Endodermal cell (in vitro differentiated cells): Measurements from ENCODE around the gene GOLT1B. TPM values are rescaled to one million over a fixed set of nuclear protein-coding genes. Genes with fewer than 3 reads are reported as not detected.

Experiments used
- DNase-seq: peaks from one replicate; pipeline ENCODE4 v3.0.0-alpha.2; 2017
- H3K27ac ChIP-seq: 2 replicates; pipeline ENCODE4 v1.5.1; 2013; ENCODE audit warnings: mild to moderate bottlenecking, low read depth, low read length, moderate library complexity
- H3K27me3 ChIP-seq: 2 replicates; pipeline ENCODE4 v1.6.1; 2013; ENCODE audit warnings: mild to moderate bottlenecking, low read length, moderate library complexity; ENCODE audit not compliant: insufficient read depth, control insufficient read depth, poor library complexity, severe bottlenecking
- H3K36me3 ChIP-seq: 2 replicates; pipeline ENCODE4 v1.7.0; 2013; ENCODE audit warnings: mild to moderate bottlenecking, low read length, moderate library complexity; ENCODE audit not compliant: control insufficient read depth, insufficient read depth
- H3K4me1 ChIP-seq: one replicate; pipeline ENCODE4 v1.7.0; 2013; ENCODE audit warnings: low read length; ENCODE audit not compliant: control insufficient read depth, insufficient read depth
- H3K4me3 ChIP-seq: 2 replicates; pipeline ENCODE4 v1.5.1; 2013; ENCODE audit warnings: mild to moderate bottlenecking, low read length, moderate library complexity
- H3K9ac ChIP-seq: 2 replicates; pipeline ENCODE4 v1.6.1; 2013; ENCODE audit warnings: mild to moderate bottlenecking, low read length, moderate library complexity; ENCODE audit not compliant: poor library complexity, severe bottlenecking; ENCODE audit errors: extremely low read depth
- H3K9me3 ChIP-seq: 2 replicates; pipeline ENCODE4 v1.6.1; 2013; ENCODE audit warnings: mild to moderate bottlenecking, low read length, moderate library complexity; ENCODE audit not compliant: control insufficient read depth
- H3K27ac Mint-ChIP-seq: 2 replicates; pipeline ENCODE4 v1.8.0; 2020; ENCODE audit warnings: mixed read lengths
- H3K27me3 Mint-ChIP-seq: 2 replicates; pipeline ENCODE4 v1.8.0; 2021; ENCODE audit warnings: mild to moderate bottlenecking, mixed read lengths; ENCODE audit not compliant: insufficient read depth
- H3K36me3 Mint-ChIP-seq: 2 replicates; pipeline ENCODE4 v1.8.0; 2020; ENCODE audit warnings: low read depth, mixed read lengths
- H3K4me1 Mint-ChIP-seq: 2 replicates; pipeline ENCODE4 v1.8.0; 2020; ENCODE audit warnings: mixed read lengths
- H3K4me3 Mint-ChIP-seq: 2 replicates; pipeline ENCODE4 v1.8.0; 2020; ENCODE audit warnings: mild to moderate bottlenecking, moderate library complexity, mixed read lengths
- H3K9me3 Mint-ChIP-seq: 2 replicates; pipeline ENCODE4 v1.8.0; 2020; ENCODE audit warnings: mild to moderate bottlenecking, mixed read lengths
- CTCF ChIP-seq: fragments of 200-600 bp; sonication (generic); conservative IDR thresholded peaks from 2 replicates; pipeline ENCODE4 v1.5.0; 2021; ENCODE audit warnings: antibody characterized with exemption, mild to moderate bottlenecking
- WGBS, 2 experiments: methylation state at CpG; one replicate each; pipeline versions ENCODE4 v1.1.5 to v1.1.7; 2013; ENCODE audit warnings: missing lambda C conversion rate in 2 of 2, mixed read lengths in 1 of 2; ENCODE audit not compliant: insufficient coverage in 1 of 2, insufficient read length in 1 of 2; 5-methylcytosine and 5-hydroxymethylcytosine counted together
- total RNA-seq, 2 donors: library from RNA; stranded (reverse); fragmentation: NEBNext Ultra II Directional in 1 of 2; extraction: Animal tissue kit (Norgen Biotek cat#: 25700) in 1 of 2; gene quantifications; 2 replicates in 1 of 2; 3 replicates in 1 of 2; pipeline ENCODE4 v1.2.1, GENCODE V29; 2021

The GOLT1B gene
- total RNA-seq, 2 donors from 2014 or later = 38.2 to 67.2 TPM

GRCh38 chr12:21545557-21545956 lies 44.0 kb downstream of the GOLT1B start:
- Histone ChIP-seq H3K4me1 (no peaks in the 10 kb centered on the region), H3K9me3 (no peaks in the 10 kb centered on the region), H3K27ac (no peak overlapping the region), H3K4me3 (no peak overlapping the region), H3K36me3 (no peaks in the 10 kb centered on the region), H3K9ac (no peak overlapping the region), H3K27me3 (no peaks in the 10 kb centered on the region)
- H3K9me3 Mint-ChIP-seq = no peaks in the 10 kb centered on the region
- no peak for DNase-seq
- 87% methylated on average over 2 of the region's 2 CpGs; no CpG with 5 or more reads in 1 of the 2 experiments for WGBS, 2 experiments
- no peaks in the 10 kb centered on the region for H3K4me1 Mint-ChIP-seq
- no peaks in the 10 kb centered on the region for H3K36me3 Mint-ChIP-seq
- no peak overlapping the region for H3K4me3 Mint-ChIP-seq
- peaks cover 2% of the 10 kb centered on the region for H3K27me3 Mint-ChIP-seq
- TF ChIP-seq CTCF = no peak
- no peak overlapping the region for H3K27ac Mint-ChIP-seq

- H3K27me3 ChIP-seq = no peaks in the 10 kb centered on the region
- no peaks in the 10 kb centered on the region for H3K9me3 Mint-ChIP-seq
- H3K27ac ChIP-seq = no peak overlapping the region
- no peak overlapping the region for H3K9ac ChIP-seq
- H3K4me1 ChIP-seq = no peaks in the 10 kb centered on the region
- H3K4me1 Mint-ChIP-seq = no peaks in the 10 kb centered on the region
- no peak overlapping the region for H3K4me3 Mint-ChIP-seq
- 0% methylated on average over 1 of the region's 1 CpG; no CpG with 5 or more reads in 1 of the 2 experiments for WGBS, 2 experiments
- no peak overlapping the region for H3K27ac Mint-ChIP-seq
- no peak overlapping the region for H3K4me3 ChIP-seq
- DNase-seq = no peak
- H3K36me3 ChIP-seq = no peaks in the 10 kb centered on the region
- peaks cover 2% of the 10 kb centered on the region for H3K27me3 Mint-ChIP-seq
- TF ChIP-seq CTCF = no peak
- H3K9me3 ChIP-seq = no peaks in the 10 kb centered on the region
- no peaks in the 10 kb centered on the region for H3K36me3 Mint-ChIP-seq
These were observed 45.1 kb downstream of the GOLT1B start for GRCh38 chr12:21546716-21547115.

DNA sequence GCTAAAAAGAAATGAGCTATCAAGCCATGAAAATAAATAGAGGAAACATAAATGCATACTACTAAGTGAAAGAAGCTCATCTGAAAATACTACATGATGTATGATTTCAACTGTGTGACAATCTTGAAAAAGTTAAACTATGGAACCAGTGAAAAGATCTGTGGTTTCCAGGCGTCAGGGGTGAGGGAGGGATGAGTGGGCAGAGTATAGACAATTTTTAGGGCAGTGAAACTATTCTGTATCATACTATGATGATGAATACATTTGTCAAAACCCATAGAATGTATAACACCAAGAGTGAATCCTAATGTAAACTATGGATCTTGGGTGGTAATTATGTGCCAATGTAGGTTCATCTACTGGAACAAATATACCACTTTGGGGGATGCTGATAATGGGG lies 45.8 kb downstream of the GOLT1B start:
- Mint-ChIP-seq H3K27ac (no peak overlapping the region), H3K27me3 (peaks cover 2% of the 10 kb centered on the region), H3K4me1 (no peaks in the 10 kb centered on the region), H3K36me3 (no peaks in the 10 kb centered on the region), H3K9me3 (no peaks in the 10 kb centered on the region), H3K4me3 (no peak overlapping the region)
- Histone ChIP-seq H3K9ac (no peak overlapping the region), H3K36me3 (no peaks in the 10 kb centered on the region), H3K27ac (no peak overlapping the region), H3K27me3 (no peaks in the 10 kb centered on the region), H3K4me1 (no peaks in the 10 kb centered on the region), H3K9me3 (no peaks in the 10 kb centered on the region), H3K4me3 (no peak overlapping the region)
- no peak for DNase-seq
- TF ChIP-seq CTCF = no peak
- 86% methylated on average over 1 of the region's 1 CpG; no CpG with 5 or more reads in 1 of the 2 experiments for WGBS, 2 experiments
